Measurements from ENCODE around the gene HIVEP2. TPM values are rescaled to one million over a fixed set of nuclear protein-coding genes. Genes with fewer than 3 reads are reported as not detected.

Gene HIVEP2
- total RNA-seq, 1 experiment from 2014 or later = 10.3 TPM

DNA sequence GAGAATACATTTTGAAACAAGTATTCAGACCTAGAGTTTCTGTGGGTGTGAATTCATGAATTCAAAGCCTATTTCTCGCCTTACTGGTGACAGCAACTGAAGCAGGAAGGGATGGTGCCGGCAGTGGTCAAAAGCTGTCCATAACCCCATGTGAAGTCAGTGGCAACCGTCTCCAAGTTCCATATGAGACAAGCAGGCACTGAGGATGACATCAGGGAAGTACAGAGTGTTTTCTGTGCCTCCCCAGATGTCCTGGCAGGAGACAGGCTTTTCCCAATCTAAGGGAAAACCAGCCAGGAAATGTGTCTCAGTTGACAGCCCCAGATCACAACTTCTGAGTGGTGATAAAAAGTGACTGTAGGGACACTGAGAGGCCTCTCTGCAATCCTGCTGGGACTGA lies 66.6 kb downstream of the HIVEP2 start:
- ChIA-PET CTCF (no interaction called here), POLR2A (interaction anchor here (0.6 kb wide), 2 partner anchors 33 to 1208 kb away, joined by 3 read pairs; no protein-coding TSS in a partner anchor)
- Histone ChIP-seq H3K4me3 (ENCODE audit: low read depth in 2 of 2, low read length in 2 of 2) (no peak overlapping the region), H3K36me3 (ENCODE audit: control insufficient read depth, insufficient read depth, low read length) (no peaks in the 10 kb centered on the region), H3K27me3 (ENCODE audit: control insufficient read depth, insufficient read depth, low read length) (no peaks in the 10 kb centered on the region), H3K4me1 (ENCODE audit: control insufficient read depth, insufficient read depth, low read length) (no peaks in the 10 kb centered on the region), H3K27ac (ENCODE audit: low read length) (no peak overlapping the region), H3K9me3 (ENCODE audit: control insufficient read depth, insufficient read depth, low read depth, low read length) (no peaks in the 10 kb centered on the region)
- in situ Hi-C loops (cut with HindIII; ENCODE audit: low pct_unique_long_range_greater_than_20kb, low sequenced_read_pairs) = no loop called here
- DNase-seq (ENCODE audit: low read depth, low spot score) = no peak
- TF ChIP-seq POLR2AphosphoS5 (IDR thresholded peaks at IDR 0.05; ENCODE audit: low read depth, low read length) = no peak
- TF ChIP-seq, protein P1, sequence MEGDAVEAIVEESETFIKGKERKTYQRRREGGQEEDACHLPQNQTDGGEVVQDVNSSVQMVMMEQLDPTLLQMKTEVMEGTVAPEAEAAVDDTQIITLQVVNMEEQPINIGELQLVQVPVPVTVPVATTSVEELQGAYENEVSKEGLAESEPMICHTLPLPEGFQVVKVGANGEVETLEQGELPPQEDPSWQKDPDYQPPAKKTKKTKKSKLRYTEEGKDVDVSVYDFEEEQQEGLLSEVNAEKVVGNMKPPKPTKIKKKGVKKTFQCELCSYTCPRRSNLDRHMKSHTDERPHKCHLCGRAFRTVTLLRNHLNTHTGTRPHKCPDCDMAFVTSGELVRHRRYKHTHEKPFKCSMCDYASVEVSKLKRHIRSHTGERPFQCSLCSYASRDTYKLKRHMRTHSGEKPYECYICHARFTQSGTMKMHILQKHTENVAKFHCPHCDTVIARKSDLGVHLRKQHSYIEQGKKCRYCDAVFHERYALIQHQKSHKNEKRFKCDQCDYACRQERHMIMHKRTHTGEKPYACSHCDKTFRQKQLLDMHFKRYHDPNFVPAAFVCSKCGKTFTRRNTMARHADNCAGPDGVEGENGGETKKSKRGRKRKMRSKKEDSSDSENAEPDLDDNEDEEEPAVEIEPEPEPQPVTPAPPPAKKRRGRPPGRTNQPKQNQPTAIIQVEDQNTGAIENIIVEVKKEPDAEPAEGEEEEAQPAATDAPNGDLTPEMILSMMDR (IDR thresholded peaks at IDR 0.05) = no peak
- TF ChIP-seq, protein P2, sequence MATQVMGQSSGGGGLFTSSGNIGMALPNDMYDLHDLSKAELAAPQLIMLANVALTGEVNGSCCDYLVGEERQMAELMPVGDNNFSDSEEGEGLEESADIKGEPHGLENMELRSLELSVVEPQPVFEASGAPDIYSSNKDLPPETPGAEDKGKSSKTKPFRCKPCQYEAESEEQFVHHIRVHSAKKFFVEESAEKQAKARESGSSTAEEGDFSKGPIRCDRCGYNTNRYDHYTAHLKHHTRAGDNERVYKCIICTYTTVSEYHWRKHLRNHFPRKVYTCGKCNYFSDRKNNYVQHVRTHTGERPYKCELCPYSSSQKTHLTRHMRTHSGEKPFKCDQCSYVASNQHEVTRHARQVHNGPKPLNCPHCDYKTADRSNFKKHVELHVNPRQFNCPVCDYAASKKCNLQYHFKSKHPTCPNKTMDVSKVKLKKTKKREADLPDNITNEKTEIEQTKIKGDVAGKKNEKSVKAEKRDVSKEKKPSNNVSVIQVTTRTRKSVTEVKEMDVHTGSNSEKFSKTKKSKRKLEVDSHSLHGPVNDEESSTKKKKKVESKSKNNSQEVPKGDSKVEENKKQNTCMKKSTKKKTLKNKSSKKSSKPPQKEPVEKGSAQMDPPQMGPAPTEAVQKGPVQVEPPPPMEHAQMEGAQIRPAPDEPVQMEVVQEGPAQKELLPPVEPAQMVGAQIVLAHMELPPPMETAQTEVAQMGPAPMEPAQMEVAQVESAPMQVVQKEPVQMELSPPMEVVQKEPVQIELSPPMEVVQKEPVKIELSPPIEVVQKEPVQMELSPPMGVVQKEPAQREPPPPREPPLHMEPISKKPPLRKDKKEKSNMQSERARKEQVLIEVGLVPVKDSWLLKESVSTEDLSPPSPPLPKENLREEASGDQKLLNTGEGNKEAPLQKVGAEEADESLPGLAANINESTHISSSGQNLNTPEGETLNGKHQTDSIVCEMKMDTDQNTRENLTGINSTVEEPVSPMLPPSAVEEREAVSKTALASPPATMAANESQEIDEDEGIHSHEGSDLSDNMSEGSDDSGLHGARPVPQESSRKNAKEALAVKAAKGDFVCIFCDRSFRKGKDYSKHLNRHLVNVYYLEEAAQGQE (IDR thresholded peaks at IDR 0.05; ENCODE audit: insufficient read depth in 1 of 2, low read depth in 2 of 2, low read length in 1 of 2) = no peak
- no peak for TF ChIP-seq TCF7L2 (IDR thresholded peaks at IDR 0.05; ENCODE audit: low read depth, low read length)
- no peak for TF ChIP-seq SIN3A (IDR thresholded peaks at IDR 0.05; ENCODE audit: borderline replicate concordance, insufficient read depth, low read depth, low read length)
- ATAC-seq = no peak
- intact Hi-C loops (cut with micrococcal nuclease; ENCODE audit: unreplicated experiment) = no loop called here
- BruUV-seq (replicated peaks) = no TSS peak

DNA sequence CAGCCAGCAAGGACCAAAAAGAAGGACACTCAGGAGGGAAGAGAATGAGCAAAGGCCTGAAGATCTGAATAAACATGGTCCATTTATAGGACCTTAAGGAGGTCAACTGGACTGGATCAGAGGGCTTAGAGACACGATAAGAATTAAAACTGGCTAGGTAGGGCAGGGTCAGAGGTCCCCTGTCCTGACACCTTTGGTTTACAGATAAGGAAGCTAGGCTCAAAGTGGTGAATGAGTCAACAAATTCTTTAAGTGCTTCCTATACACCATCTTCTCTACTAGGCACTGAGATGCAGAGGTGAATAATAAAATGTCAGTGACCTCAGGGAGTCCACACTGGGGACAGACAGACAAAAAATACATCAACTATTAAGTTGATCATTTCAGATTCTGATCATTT lies 70.3 kb downstream of the HIVEP2 start:
- TF ChIP-seq, protein P2 (IDR thresholded peaks at IDR 0.05; ENCODE audit: insufficient read depth in 1 of 2, low read depth in 2 of 2, low read length in 1 of 2) = no peak
- TF ChIP-seq TCF7L2 (IDR thresholded peaks at IDR 0.05; ENCODE audit: low read depth, low read length) (no peak), POLR2AphosphoS5 (IDR thresholded peaks at IDR 0.05; ENCODE audit: low read depth, low read length) (no peak), SIN3A (IDR thresholded peaks at IDR 0.05; ENCODE audit: borderline replicate concordance, insufficient read depth, low read depth, low read length) (no peak)
- TF ChIP-seq, protein P1 (IDR thresholded peaks at IDR 0.05) = no peak
- Histone ChIP-seq H3K36me3 (ENCODE audit: control insufficient read depth, insufficient read depth, low read length) (no peaks in the 10 kb centered on the region), H3K4me3 (ENCODE audit: low read depth in 2 of 2, low read length in 2 of 2) (no peak overlapping the region), H3K4me1 (ENCODE audit: control insufficient read depth, insufficient read depth, low read length) (peaks cover 14% of the 10 kb centered on the region), H3K27me3 (ENCODE audit: control insufficient read depth, insufficient read depth, low read length) (no peaks in the 10 kb centered on the region), H3K9me3 (ENCODE audit: control insufficient read depth, insufficient read depth, low read depth, low read length) (no peaks in the 10 kb centered on the region), H3K27ac (ENCODE audit: low read length) (no peak overlapping the region)
- DNase-seq (ENCODE audit: low read depth, low spot score) (no peak), ATAC-seq (no peak)
- ChIA-PET POLR2A (no interaction called here), CTCF (no interaction called here)
- intact Hi-C loops (cut with micrococcal nuclease; ENCODE audit: unreplicated experiment) (no loop called here), in situ Hi-C loops (cut with HindIII; ENCODE audit: low pct_unique_long_range_greater_than_20kb, low sequenced_read_pairs) (no loop called here)
- BruUV-seq (replicated peaks) = no TSS peak

Data from Panc1 (cell line).